Fibroblast of lung (primary cell): ENCODE measurements around the gene KRTAP9-4.
"Not testable (repeated sequence)": the region's sequence is repeated elsewhere in the genome, so short reads cannot be mapped to it uniquely, and the experiment has no call there.

Experiments used
- EZH2 ChIP-seq: IDR thresholded peaks from 2 replicates; pipeline ENCODE4 v1.5.1; 2012; ENCODE audit warnings: low read length, control low read depth, mild to moderate bottlenecking; ENCODE audit errors: missing control alignments
- TF ChIP-seq, protein P1 (sequence below), 2 donors: IDR thresholded peaks in 1 of 2; conservative IDR thresholded peaks in 1 of 2; 1 replicate in 1 of 2; 2 replicates in 1 of 2; pipeline ENCODE4 v1.5.1; 2011 to 2012; ENCODE audit warnings: low read length in 2 of 2, control low read depth in 1 of 2, inconsistent platforms in 1 of 2, low read depth in 1 of 2, mild to moderate bottlenecking in 1 of 2

DNA sequence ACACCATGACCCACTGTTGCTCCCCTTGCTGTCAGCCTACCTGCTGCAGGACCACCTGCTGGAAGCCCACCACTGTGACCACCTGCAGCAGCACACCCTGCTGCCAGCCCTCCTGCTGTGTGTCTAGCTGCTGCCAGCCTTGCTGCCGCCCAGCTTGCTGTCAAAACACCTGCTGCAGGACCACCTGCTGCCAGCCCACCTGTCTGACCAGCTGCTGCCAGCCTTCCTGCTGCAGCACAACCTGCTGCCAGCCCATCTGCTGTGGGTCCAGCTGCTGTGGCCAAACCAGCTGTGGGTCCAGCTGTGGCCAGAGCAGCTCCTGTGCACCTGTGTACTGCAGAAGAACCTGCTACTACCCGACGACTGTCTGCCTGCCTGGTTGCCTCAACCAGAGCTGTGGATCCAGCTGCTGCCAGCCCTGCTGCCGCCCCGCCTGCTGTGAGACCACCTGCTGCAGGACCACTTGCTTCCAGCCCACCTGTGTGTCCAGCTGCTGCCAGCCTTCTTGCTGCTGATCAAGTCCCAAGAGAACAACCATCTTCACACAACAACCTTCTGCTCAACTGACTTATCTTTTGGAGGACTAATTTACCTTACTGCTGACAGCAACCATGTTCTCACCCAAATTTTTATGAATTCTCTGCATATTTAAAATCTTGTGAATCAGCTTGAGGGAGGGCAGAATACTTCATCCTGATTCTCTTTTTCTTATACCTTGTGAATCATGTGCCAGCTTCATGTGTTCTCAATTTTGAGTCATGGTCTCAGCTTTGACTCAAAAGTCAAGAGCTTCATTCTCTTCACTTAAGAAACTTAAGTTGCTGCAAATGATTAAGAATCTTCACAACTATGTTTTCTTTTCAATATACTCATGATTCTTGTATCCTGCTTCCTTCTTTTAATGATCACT, 6.1 kb downstream of the KRTAP9-4 start, which contains the start of gene KRTAP9-9:
- TF ChIP-seq EZH2, result not testable (repeated sequence)
- TF ChIP-seq, protein P1, sequence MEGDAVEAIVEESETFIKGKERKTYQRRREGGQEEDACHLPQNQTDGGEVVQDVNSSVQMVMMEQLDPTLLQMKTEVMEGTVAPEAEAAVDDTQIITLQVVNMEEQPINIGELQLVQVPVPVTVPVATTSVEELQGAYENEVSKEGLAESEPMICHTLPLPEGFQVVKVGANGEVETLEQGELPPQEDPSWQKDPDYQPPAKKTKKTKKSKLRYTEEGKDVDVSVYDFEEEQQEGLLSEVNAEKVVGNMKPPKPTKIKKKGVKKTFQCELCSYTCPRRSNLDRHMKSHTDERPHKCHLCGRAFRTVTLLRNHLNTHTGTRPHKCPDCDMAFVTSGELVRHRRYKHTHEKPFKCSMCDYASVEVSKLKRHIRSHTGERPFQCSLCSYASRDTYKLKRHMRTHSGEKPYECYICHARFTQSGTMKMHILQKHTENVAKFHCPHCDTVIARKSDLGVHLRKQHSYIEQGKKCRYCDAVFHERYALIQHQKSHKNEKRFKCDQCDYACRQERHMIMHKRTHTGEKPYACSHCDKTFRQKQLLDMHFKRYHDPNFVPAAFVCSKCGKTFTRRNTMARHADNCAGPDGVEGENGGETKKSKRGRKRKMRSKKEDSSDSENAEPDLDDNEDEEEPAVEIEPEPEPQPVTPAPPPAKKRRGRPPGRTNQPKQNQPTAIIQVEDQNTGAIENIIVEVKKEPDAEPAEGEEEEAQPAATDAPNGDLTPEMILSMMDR (conservative IDR thresholded peaks at IDR 0.05 in 1 of 2, IDR thresholded peaks at IDR 0.05 in 1 of 2; ENCODE audit: low read depth in 1 of 2, low read length in 2 of 2), result not testable (repeated sequence)
